HG02885 (cell line): Measurements from ENCODE around the gene USP5.
"Not testable (repeated sequence)": the region's sequence is repeated elsewhere in the genome, so short reads cannot be mapped to it uniquely, and the experiment has no call there.

Source experiments
- ATAC-seq: cut with Tn5 transposase; IDR thresholded peaks from one replicate; pipeline ENCODE4 v1.9.1; 2021; ENCODE audit warnings: mild to moderate bottlenecking; ENCODE audit not compliant: unreplicated experiment, poor library complexity

Gene USP5

GRCh38 chr12:6879824-6880223 is 27.9 kb downstream of the USP5 start:
- ATAC-seq, result not testable (repeated sequence)

GRCh38 chr12:6883252-6883651 is 31.3 kb downstream of the USP5 start:
- no peak for ATAC-seq

- ATAC-seq, result no peak
These were observed 31.7 kb downstream of the USP5 start for GRCh38 chr12:6883683-6884082.

- ATAC-seq, result no peak
These were observed 32.6 kb downstream of the USP5 start for GRCh38 chr12:6884539-6884938.

- not testable (repeated sequence) for ATAC-seq
These were observed 34.5 kb downstream of the USP5 start for GRCh38 chr12:6886206-6886999.

- no peak for ATAC-seq
These were observed 35.5 kb downstream of the USP5 start for GRCh38 chr12:6887460-6887859.

- ATAC-seq, result no peak
These were observed 36.4 kb downstream of the USP5 start for GRCh38 chr12:6888360-6888759.

- not testable (repeated sequence) for ATAC-seq
These were observed 36.8 kb downstream of the USP5 start for GRCh38 chr12:6888794-6889193.

GRCh38 chr12:6889775-6890573 is 38.0 kb downstream of the USP5 start:
- not testable (repeated sequence) for ATAC-seq

GRCh38 chr12:6890789-6891645 is 39.1 kb downstream of the USP5 start:
- ATAC-seq, result peak; percentile 95

GRCh38 chr12:6891646-6892001 is 39.7 kb downstream of the USP5 start:
- no peak for ATAC-seq

- ATAC-seq, result not testable (repeated sequence)
These were observed 40.7 kb downstream of the USP5 start for GRCh38 chr12:6892683-6893082.

GRCh38 chr12:6894321-6894720 is 42.4 kb downstream of the USP5 start:
- ATAC-seq, result no peak

GRCh38 chr12:6896846-6897435 is 45.0 kb downstream of the USP5 start:
- no peak for ATAC-seq

GRCh38 chr12:6899427-6899826 is 47.5 kb downstream of the USP5 start:
- no peak for ATAC-seq

- ATAC-seq, result no peak
These were observed 48.0 kb downstream of the USP5 start for GRCh38 chr12:6899837-6900519.

GRCh38 chr12:6902448-6902847 is 50.5 kb downstream of the USP5 start:
- ATAC-seq, result no peak

- no peak for ATAC-seq
These were observed 51.8 kb downstream of the USP5 start for GRCh38 chr12:6903722-6904121.
